SH-SY5Y (cell line): ENCODE data around the gene PGBD5.
A peak's percentile ranks its signal among the peaks of the same experiment; 100 is the strongest.

Experiments used
- GATA2 ChIP-seq: IDR thresholded peaks from 2 replicates; pipeline ENCODE4 v1.6.1; 2011; ENCODE audit warnings: mild to moderate bottlenecking, low read depth, low read length
- GATA3 ChIP-seq: IDR thresholded peaks from 2 replicates; pipeline ENCODE4 v1.6.1; 2011; ENCODE audit warnings: low read depth, mild to moderate bottlenecking, low read length, moderate library complexity

PGBD5 gene

DNA sequence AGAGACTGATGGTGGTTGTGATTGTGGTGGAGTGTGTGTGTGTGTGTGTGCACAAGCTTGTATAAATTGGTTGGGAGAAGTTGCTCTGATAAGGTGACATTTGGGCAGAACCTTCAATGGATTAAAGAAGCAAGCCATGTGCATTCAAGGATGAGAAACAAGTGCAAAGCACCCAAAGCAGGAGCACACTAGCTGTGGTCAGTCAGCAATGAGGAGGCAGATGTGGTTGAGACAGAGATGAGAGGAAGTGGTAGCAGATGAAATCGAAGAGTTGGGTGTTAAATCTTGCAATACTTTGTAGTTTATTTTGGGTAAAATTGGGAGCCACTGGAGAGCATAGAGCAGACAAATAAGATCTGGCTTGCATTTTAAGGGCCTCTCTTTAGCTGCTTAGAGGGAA is 4.4 kb upstream of the PGBD5 start:
- no peak for TF ChIP-seq GATA2
- TF ChIP-seq GATA3: no peak

DNA sequence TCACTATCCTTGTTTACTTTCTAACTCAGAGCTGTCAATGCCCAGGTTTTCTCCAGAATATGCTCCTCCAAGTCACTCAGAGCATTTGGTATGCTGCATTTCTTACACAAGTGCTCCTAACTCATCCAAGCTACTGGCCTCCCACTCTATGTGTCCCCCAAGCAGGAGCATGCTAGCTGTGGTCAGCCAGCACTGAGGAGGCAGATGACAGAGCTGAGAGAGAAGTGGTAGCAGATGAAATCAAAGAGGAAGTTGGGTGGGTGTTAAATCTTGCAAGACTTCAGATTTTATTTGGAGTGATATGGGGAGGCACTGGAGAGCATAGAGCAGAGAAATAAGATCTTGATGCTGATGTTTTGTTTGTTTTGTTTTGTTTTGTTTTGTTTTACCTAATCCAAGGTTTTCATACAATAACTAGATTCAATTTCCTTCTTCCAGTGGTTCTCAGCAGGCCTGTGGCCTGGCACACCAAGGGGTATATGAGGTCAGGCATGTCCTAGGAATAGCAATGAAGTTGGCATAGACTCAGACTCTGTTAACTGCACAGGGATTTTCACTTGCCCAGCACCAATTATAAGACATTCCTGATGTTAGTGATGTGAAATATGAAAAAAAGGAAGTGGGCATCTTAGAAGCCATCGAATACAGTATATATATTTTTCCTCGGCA is 3.1 kb upstream of the PGBD5 start:
- TF ChIP-seq GATA2 (no peak), GATA3 (no peak)

DNA sequence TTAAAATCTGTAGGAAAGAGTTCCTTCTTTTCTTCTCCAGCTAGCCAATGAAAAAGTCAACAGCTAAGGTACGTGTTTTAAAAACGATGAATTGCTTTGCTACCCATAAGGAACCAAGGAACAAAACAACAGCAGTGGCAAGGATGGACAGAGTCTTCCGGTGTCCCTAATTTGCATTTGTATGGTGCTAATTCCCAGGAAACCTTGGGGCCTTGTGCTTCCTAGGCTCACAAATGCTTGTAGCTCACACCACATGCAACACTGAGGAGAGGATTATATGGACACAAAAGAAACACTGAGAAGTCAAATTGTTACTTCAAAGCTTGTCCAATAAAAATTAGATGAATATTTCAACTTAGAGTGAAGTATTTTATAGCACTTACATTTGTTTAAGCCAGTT is 1.8 kb upstream of the PGBD5 start:
- no peak for TF ChIP-seq GATA2
- TF ChIP-seq GATA3: no peak

DNA sequence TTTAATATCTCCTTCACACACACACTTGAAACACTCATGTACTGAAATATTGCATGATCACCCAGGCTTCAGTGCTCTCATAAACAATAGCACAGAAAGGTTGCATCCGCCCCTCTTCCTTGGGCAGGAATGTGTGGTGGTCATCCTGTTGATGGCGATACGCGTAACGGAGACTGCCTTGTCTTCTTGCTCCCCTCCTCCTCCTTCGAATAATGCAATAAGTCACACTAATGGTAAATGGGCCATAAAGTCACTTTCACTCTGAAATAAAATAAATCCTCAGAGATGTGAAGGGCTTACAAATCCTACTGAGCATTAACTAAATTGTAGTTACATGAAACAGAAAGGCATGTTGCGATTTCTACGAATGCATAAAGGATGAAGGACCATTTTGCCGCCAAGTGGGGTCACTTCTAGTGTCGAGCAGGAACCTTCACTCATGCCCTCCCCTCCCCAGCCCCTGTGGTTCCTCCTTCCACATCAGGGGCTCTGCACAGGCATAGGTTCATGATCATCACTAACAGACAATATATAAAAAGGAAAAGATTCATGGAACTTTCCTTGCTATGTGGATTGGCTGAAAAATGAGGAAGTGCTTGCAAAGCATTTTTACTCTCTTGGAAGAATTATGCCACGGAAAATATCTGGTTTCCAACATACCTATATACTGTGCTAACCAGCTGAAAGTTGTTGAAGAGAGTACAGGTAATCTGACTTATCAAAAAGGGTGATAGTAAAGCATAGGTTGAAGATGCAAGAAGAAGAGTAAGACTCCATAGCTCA is 1.2 kb upstream of the PGBD5 start:
- TF ChIP-seq GATA2 (no peak), GATA3 (no peak)

DNA sequence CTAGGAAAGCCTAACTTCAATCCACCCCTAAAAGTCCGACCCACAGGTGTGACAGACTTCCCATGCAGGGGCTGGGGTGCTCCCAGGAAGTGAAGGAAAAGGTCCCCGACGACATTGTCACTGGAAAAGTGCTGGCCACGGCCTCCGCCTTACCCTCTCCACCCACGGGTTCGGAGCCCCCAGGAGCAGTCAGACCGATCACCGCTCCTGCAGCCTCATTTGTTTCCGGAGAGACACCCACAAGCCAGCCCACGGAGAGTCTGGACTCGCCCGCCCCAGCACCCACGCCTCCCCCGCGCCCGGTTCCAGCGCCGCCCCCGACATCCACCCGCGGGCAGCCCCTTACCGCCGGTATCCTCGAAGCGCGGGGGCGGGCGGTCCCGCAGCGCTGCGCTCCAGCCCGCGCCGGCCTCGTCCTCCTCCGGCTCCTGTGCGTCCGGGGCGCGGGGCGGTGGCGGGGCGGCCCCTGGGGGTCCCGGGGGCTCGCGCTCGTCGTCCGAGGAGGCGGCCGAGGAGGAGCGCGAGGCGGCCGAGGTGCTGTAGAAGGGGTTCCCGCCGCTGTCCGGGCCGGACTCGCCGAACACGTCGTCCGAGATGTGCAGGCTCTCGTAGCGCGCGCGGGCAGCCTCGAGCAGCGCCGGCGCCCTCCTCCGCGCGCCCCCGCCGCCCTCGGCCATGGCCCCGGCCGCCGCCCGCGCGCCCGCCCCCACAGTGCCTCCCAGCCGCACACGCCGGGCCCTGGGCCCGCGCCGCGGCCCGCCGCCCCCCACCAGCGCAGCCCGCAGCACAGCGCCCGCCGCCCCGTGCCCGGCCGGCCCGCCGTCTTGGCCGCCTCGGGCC is 660 bp downstream of the PGBD5 start:
- no peak for TF ChIP-seq GATA3
- TF ChIP-seq GATA2: no peak

DNA sequence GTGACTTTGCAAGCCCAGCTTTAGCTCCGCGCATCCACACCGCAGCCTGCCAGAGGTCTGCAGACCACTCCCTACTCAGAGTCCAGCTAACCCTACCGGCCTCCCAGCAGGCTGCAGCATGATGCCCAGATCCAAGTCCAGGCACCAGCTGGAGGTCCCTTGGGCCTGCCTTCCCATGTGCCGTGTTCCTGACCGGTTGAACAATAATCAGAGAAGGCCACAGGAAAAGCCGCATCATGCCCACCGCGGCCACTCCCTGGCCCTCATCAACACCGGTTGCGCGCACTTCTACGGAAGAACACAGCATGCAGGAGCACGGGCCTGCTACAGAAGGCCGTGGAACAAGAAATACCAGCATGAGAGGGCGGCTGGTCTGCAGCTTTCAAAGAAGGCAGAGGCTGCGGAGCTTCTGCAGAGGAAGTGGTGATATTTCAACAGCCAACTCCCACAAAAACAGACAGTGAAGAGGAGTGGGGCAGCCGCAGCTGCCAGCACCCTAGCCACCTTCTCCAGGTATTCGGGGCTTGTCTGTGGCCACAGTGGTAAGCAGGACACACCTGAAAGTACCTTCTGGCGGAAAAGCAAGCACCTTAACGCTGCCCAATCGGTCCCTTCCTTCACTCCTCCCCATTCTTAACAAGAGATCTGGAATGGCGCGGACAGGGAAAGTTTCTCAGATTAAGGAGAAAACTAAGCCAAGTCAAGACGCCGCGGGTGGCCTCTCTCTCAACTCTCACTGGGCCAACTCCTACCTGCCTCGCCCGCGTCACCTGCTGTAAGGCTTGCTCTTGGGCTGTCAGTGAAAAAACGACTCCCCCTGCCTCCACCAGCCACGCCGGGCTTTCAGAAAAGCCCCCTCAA is 1.5 kb downstream of the PGBD5 start:
- no peak for TF ChIP-seq GATA2
- no peak for TF ChIP-seq GATA3

DNA sequence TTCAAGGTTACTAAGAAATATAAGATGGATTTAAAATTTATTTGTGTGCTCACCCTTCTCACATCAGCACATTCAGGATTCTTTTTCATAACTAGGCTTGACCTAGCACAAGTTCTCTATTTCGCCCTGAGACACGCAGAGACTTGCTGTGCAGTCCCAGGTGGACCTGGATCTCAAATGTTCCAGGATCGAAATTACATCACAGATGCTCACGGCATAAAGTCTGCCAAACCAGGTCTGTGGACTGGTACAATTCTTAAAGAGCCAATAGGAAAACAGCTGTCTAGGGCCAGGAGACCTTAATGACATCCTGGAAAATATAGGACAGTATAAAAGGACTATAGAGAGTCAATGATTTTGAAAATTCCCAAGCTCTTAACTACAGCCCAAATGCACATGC is 2.2 kb downstream of the PGBD5 start:
- TF ChIP-seq GATA3 (no peak), GATA2 (no peak)

DNA sequence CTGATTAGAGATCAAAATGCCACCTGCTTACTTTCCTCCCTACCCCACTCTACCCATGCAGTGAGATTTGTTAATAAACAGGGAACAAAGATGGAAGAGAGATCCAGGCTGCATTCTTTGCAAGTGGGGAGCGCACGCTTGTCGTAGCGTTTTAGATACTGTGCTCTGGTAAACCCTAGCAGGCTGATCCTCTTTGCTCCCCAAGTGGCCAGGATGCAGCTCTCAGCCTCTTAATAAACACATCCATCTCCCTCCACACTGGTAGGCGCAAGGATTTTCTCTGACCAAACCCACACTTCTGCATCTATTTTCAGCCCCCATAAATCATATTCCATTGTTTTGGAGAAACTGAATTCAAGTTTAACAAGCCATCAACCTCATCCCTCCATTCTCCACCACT is 2.9 kb downstream of the PGBD5 start:
- no peak for TF ChIP-seq GATA3
- TF ChIP-seq GATA2: peak; percentile 33; the same call in 1 of the 2 replicates

DNA sequence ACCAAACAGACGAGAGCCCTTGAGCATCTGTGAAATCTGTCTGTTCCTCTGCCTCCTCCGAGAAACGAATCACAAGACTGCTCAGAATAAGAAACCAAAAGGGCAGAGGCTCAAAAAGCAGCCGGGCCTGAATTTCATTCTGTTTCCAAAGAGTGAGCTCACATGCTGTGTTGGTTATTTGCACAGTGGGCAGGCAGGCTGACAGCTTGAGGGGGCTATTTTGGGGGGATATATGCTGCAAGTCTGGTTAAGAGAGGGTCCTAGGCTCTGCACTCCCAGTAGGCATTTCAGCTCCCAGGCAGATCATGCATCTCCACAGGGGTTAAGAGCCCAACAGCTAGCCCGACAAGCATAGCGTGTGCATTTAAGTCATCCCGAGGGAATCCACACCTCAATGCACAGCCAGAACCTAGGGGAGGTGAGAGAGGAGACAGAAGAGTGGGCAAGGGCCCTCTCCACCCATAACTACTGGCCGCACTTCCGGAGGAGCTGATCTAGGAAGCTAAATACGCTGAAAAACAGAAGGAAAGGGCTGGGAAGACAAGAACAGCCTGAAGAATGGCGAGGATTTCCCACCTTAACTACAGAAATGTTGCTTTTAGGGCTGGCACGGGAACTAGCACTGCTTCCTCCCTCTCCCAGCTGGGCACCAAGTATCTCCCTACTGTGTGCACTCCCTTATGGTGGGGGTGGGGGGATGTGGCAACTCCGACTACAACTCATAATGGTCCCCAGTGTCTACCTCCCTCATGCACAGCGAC is 3.7 kb downstream of the PGBD5 start:
- TF ChIP-seq GATA3 (no peak), GATA2 (no peak)

DNA sequence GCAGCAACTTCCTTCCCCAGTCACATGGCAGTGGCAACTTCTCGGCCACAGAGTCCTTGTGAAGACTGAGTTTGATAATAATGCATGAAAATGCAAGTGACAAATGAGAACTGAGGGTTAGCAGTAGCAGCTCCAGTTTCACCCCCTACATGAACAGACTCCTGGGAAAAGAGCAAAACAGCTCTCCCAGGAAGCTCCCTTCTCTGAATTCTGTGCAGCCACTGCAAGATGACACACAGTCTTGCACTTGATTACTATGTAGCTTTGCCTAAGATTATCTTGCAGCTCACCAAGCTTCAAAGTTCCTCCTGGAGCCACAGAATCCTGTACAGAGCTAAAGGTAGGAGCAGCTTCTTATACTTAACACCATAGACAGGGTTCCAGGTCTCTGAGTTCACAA is 4.7 kb downstream of the PGBD5 start:
- no peak for TF ChIP-seq GATA2
- no peak for TF ChIP-seq GATA3

DNA sequence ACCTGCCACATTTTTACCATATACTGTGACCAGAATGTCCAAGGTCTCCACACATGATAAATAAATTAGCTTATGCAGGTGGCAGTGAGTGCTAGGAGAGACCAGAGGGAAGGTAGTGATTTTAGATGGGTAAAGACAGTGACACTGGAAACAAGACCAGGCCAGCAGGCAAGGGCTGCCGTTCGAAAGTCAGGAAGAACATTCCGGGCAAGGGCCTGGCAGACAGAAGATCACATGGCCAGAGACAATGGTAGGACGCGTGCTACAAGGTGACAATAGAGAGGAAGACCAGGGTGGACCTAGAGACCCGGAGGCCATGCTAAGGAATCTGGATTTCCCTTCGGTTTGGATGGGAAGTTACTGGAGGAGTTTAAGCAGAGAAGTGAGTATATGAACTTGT is 9.7 kb downstream of the PGBD5 start:
- TF ChIP-seq GATA2: no peak

DNA sequence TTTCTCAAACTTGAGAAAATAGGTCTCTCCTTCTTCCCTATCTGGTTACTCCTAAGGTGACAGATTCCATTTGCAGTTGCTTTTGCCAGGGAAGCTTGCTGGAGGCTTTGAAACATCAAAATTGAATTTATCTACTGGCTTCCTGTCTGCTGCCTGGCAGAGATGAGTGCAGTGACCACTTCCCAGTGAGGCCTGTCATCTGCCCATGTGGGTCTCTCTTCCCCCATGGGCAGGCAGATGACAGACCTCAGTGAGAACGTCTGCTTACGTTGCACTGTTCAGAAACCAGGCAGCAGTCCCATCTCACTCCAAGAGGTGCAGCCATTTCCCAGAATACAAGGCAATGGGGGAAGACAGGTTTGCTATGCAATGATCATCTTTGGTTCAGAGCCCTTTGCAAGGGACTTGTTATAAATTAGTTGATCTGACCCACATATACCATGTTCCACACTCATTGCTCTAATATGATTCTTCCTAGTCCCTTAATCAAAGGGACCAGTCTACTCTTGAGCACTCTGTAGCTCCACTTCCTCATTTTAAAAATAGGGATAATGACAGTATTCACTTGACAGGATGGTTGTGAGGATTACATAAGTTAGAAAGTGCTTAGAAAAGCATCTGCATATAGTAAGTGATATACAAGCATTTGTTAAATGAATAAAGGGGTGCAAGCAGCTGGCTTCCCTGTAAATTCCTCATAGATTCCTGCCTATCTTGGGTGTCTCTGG is 10.6 kb downstream of the PGBD5 start:
- TF ChIP-seq GATA3 (no peak), GATA2 (no peak)

DNA sequence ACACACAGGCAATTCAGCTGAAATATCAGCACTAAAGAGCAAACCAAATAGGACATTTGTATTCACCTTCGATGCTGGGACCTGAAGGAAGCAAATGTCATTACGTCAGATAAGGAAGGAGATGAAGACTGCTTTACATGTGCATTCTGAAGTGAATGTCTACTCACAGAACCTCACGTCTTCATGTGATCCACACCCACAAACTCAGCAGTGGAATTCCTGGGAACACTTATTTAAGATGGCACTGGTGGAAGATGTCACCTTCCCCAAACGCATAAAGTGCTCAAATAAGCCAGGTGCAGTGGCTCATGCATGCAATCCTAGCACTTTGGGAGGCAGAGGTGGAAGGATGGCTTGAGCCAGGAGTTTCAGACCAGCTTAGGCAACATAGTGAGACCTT is 11.4 kb downstream of the PGBD5 start:
- TF ChIP-seq GATA3 (no peak), GATA2 (no peak)
